GM15510 (cell line): ENCODE results near the gene MAP3K20.

Experiments used
- POLR2A ChIP-seq: IDR thresholded peaks from 3 replicates; pipeline ENCODE4 v1.6.1; 2011; ENCODE audit warnings: borderline replicate concordance; ENCODE audit not compliant: insufficient read length; ENCODE audit errors: extremely low read depth

The MAP3K20 gene

DNA sequence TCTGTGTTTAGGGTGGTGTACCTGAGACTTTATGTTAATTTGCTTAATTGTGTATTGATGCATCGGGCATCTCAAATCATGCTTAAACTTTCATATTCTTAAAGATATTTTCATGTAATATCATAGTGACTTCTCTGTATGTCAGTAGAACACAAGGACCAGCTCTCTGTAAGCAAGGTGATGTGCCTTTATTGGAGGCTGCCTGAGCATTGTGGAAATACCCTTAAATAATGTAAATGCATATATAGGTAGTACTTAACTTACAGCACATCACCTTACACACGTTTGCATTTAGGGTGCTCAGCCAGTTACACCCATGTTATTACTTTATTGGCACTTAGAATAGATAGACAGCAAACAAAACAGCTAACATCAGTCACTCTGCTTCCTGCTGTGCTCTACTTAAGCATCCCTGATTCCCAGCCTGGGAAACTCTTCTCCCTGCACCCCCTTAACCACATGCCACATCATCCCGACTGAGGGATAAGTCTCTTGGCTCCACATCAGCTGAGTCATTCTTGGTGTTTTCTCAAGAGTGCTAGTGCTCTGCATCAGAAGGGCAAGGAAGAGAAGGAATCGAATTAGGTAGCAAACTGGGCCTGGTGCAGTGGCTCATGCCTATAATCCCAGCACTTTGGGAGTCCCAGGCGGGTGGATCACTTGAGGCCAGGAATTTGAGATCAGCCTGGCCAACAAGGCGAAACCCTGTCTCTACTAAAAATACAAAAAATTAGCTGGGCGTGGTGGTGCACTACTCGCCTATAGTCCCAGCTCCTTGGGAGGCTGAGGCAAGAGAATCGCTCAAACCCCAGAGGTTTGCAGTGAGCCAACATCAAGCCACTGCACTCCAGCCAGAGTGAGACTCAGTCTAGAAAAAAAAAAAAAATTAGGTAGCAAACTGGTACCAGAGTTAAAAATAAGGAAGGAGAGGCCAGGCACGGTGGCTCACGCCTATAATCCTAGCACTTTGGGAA lies 108.7 kb downstream of the MAP3K20 start:
- no peak for TF ChIP-seq POLR2A

GRCh38 chr2:173185437-173185836 lies 109.8 kb downstream of the MAP3K20 start:
- TF ChIP-seq POLR2A: no peak

DNA sequence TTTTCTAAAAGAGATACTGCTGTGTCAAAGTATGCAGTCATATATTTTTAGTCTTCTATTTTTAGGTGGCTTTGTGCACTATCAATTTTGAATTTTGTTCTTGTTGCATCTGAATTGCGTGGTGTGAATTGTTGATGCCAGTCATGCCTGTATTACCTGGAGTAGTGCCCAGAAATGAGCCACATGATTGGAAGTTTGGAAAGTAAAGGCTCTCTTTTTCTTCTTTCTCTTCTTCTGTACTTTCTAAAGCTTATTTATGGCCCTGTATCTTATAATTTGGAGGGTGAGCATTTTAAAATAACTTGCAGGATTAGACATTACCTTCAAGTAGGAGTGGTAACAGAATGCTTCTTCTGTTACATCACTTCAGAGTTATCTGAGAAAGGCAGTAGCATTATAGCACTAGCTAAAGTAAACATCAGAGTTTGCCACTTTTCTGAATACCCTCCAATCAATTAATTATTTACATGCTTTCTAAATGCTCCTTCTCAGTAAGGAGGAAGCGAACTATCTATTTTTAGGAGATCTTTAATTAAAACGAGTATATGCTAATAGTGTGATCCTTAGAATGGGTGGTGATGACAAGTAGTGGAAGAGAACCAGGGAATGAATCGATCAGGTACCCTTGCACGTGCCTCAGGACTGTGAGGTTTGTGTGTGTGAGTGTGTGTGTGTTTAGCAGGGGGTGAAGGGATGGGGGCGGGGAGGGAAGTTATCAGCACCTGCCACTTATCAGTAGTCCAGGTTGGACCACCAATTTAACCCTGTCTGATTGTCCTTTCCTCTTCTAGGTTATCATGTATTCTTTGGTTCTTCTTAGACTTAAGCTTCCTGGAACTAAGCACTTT lies 112.5 kb downstream of the MAP3K20 start:
- no peak for TF ChIP-seq POLR2A

GRCh38 chr2:173191601-173192000 lies 116.0 kb downstream of the MAP3K20 start:
- TF ChIP-seq POLR2A: no peak

- TF ChIP-seq POLR2A: no peak
Observed at GRCh38 chr2:173192071-173192470, 116.4 kb downstream of the MAP3K20 start.

- no peak for TF ChIP-seq POLR2A
Observed at GRCh38 chr2:173193925-173194324, 118.3 kb downstream of the MAP3K20 start.

DNA sequence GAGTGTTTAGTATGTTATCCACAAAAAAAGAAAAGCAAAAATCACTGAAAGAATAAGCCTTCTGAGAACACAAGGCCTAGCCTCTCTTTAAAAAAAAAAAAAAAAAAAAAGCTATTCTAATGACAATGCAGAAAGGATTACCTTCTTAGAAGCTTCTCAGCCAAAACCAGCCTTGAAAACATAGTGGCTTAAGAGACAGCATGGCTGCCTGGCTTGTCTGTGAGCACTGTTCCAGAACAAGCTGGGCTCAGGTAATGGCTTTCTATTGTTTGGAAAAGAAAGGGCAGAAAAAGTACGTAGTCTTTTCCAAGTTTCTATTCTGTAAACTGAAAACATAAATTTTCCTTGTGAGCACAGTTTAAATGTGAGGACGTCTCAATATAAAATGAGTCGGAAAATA lies 119.5 kb downstream of the MAP3K20 start:
- TF ChIP-seq POLR2A: no peak

DNA sequence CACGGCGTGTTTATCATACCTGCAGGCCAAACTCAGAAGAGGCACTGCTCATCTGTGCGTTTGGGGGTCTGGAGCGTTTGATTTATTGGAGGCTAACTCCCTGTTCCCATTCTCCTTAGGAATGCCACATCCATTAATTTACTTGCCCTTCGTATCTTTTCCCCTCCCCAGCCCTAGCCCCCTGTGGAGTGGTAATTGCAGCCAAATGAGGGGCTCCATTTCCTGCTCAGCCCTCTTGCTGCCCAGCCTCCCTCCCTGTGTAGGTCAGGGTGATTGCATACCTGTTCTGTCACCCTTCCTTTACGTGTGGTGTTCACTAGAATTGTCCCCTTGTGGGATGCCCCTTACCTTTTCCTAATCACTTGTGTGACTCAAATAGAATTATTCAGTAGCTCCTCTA lies 120.4 kb downstream of the MAP3K20 start:
- no peak for TF ChIP-seq POLR2A

GRCh38 chr2:173196638-173197037 lies 121.0 kb downstream of the MAP3K20 start:
- no peak for TF ChIP-seq POLR2A

- TF ChIP-seq POLR2A: no peak
Observed at GRCh38 chr2:173198327-173198726, 122.7 kb downstream of the MAP3K20 start.

DNA sequence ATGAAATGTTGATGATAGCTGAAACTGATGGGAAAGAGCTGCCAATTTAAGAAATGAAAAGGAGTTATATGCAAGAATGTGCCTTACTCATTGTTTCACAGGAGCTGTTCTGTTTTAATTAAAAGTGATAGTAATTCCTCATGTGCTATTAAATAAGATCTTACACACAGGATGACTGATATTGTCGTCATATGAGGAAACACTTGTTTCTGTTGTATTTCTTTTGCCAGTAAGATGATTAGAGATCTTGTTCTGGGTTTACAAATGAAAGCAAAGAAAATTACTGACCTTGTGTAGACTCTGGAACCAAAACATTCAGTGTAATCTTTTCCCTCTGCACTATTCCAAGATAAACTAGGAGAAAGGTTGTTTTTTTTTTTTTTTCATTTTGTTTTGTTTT lies 123.6 kb downstream of the MAP3K20 start:
- TF ChIP-seq POLR2A: no peak

DNA sequence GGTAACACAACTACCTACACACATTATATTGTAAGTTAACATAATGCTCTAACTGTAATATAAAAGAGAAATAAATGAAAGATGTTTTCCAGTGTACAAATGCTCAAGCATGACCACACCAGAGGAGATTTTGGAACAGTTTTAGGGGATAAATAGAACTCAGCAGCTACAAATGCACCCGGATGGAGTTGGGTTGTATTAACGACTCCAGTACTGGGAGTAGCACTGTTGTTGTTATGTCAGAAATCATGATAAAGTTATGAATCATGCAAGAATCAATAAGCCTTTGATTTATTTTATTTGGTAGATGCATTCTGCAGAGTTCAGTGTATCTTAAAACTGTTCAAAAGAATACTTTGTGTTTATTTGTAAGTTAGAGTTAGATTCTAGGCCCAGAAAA lies 126.9 kb downstream of the MAP3K20 start:
- no peak for TF ChIP-seq POLR2A

DNA sequence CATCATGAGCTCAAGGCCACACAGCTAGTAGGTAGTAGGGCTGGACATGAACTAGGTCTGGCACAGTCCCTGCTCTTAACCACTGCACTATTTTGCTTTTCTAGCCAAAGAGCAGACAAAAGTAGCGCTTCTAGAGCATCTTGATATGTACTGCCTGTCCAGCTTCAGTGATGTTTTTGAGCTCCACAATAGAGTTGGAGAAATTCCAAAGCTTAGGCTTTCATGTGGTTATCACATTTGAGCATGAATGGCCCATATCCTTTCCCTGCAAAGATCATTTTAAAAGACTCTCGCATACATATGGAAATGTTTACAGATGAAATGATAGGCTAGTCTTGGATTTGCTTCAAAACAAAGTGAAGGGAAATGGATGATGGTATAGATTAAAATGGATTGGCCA lies 128.7 kb downstream of the MAP3K20 start:
- no peak for TF ChIP-seq POLR2A

DNA sequence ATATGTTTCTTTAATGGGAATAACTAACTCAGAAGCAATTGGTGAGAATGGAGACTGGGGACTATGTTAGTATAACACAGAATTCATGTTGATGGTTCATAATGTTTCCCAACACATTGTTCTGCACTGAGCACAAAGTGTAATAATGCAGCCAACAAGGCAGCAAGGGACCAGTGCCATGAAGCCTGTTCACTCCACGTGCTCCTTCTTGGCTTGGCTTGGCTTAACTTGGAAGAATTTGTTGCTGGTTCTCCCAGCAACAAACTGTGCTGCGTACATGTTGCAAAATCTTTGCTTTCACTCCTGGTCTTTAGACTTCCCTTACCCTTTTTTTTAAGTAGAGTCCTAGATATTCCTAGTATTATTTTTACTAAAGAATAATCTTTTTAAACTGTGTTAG lies 129.7 kb downstream of the MAP3K20 start:
- no peak for TF ChIP-seq POLR2A
